ENCODE measurements around the gene EFCAB6. TPM values are rescaled to one million over a fixed set of nuclear protein-coding genes. Genes with fewer than 3 reads are reported as not detected.

The EFCAB6 gene
- total RNA-seq, 6 donors from 2014 or later = 2.4 to 94.3 (median 6.6) TPM

DNA sequence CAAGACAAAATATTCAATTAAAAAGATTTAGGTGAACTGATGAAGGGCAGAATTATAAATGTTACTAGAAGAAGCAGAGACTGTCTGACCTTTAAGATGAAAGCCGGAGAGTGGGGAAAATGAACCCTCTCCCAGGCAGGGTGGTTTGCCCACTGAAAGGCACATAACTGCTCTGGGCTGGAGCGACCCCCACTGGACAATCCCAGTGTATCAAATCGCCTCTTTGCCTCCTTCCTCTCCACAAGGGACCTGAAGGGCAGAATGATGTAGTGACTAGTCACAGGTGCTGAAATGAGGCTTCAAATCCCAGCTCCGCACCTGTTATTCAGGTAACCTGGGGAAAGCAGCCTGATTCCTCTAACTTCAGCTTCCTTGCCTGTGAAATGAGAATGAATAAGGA lies 69.0 kb downstream of the EFCAB6 start:
- no peak for DNase-seq
- Histone ChIP-seq H3K4me3 (no peak overlapping the region), H3K36me3 (no peaks in the 10 kb centered on the region), H3K27ac (no peak overlapping the region), H3K27me3 (no peaks in the 10 kb centered on the region), H3K4me1 (no peaks in the 10 kb centered on the region), H3K9me3 (no peaks in the 10 kb centered on the region)
- TF ChIP-seq EP300 (IDR thresholded peaks at IDR 0.05) (no peak), POLR2A (IDR thresholded peaks at IDR 0.05) (no peak)
- ATAC-seq (ENCODE audit: low FRiP score in 2 of 2) = no peak
- 64 to 79% methylated on average over 4 of the region's 4 CpGs for whole genome bisulfite sequencing, 2 donors

DNA sequence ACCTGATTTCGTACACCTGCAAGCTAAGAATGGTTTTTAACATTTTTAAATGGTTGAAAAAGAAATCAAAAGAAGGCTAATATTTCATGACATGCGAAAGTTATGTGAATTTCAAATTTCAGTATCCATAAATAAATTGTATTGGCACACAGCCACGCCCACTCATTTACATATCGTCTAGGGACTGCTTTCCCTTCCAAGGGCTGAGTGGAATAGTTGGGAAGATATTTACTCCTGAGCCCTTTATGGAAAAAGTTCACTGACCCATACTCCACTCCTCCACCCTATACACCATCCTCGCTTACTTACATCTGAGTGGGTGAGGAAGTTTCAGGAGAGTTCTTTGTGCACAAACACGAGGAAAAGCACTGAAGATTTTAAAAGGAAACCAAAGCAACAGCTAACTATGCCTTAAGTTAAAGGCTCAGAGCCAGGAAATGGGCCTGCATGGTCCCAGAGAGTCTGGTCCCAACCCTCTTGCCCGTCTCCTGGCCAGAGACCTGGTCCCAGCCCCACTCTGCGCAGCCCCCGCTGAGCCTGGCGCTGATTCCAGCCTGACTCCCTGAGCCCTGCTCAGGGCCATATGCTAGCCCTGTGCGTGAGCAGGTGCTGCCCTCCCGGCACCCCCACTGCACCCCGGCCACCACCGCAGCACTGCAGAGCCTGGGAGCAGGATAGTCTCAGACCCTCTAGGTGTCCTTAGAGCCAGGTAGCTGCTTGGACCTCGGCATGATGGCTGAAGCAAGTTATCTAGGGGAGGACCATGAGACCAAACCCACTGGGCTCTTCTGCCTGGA lies 69.8 kb downstream of the EFCAB6 start:
- Histone ChIP-seq H3K27me3 (no peaks in the 10 kb centered on the region), H3K4me3 (no peak overlapping the region), H3K27ac (no peak overlapping the region), H3K36me3 (no peaks in the 10 kb centered on the region), H3K4me1 (no peaks in the 10 kb centered on the region), H3K9me3 (no peaks in the 10 kb centered on the region)
- 78 to 87% methylated on average over 12 to 15 of the region's 15 CpGs for WGBS, 2 donors
- TF ChIP-seq EP300 (IDR thresholded peaks at IDR 0.05) = no peak
- no peak for TF ChIP-seq POLR2A (IDR thresholded peaks at IDR 0.05)
- TF ChIP-seq POLR2AphosphoS5 (IDR thresholded peaks at IDR 0.05) = no peak
- TF ChIP-seq, protein P1, sequence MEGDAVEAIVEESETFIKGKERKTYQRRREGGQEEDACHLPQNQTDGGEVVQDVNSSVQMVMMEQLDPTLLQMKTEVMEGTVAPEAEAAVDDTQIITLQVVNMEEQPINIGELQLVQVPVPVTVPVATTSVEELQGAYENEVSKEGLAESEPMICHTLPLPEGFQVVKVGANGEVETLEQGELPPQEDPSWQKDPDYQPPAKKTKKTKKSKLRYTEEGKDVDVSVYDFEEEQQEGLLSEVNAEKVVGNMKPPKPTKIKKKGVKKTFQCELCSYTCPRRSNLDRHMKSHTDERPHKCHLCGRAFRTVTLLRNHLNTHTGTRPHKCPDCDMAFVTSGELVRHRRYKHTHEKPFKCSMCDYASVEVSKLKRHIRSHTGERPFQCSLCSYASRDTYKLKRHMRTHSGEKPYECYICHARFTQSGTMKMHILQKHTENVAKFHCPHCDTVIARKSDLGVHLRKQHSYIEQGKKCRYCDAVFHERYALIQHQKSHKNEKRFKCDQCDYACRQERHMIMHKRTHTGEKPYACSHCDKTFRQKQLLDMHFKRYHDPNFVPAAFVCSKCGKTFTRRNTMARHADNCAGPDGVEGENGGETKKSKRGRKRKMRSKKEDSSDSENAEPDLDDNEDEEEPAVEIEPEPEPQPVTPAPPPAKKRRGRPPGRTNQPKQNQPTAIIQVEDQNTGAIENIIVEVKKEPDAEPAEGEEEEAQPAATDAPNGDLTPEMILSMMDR (IDR thresholded peaks at IDR 0.05) = no peak
- peak in 1 of 2 donors; percentile 68 for DNase-seq
- no peak for ATAC-seq (ENCODE audit: low FRiP score in 2 of 2)

DNA sequence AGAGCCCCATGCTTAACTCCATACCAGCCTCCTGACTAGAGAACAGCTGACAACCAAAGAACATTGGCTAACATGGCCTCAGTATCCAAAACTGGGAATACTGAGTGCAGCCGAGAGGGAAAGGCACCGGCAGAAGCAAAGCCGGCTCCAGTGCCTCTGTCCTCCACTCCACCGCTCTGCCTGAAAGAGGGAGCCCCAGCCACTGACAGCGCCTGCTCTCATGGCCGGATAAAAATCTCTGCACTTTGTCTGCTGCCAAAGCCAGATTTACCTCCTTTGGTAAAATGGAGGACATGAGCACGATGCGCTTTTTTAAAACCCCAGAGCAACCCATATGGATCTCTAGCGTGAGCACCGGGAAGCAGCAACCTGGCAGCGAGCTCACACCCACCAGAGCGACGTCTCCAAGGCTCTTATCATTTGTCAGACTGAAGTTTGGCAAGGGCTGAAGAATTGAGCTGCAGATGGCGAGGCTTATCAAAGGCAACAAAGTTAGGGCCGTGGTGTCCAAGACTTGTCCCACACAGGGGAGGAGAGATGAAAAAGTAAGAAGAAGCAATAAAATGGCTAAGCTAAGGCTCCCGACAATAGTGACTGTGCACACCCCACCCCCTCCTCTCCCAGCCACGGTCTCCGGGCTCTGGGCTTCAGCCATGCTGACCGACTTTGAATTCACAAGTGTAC lies 71.4 kb downstream of the EFCAB6 start:
- Histone ChIP-seq H3K36me3 (no peaks in the 10 kb centered on the region), H3K4me1 (no peaks in the 10 kb centered on the region), H3K4me3 (no peak overlapping the region), H3K9me3 (no peaks in the 10 kb centered on the region), H3K27ac (no peak overlapping the region), H3K27me3 (no peaks in the 10 kb centered on the region)
- WGBS, 2 donors = 65 to 70% methylated on average over 18 to 19 of the region's 19 CpGs
- ATAC-seq (ENCODE audit: low FRiP score in 2 of 2) = no peak
- TF ChIP-seq POLR2A (IDR thresholded peaks at IDR 0.05) = no peak
- no peak for TF ChIP-seq EP300 (IDR thresholded peaks at IDR 0.05)
- TF ChIP-seq, protein P1 (IDR thresholded peaks at IDR 0.05) = no peak
- DNase-seq = no peak

DNA sequence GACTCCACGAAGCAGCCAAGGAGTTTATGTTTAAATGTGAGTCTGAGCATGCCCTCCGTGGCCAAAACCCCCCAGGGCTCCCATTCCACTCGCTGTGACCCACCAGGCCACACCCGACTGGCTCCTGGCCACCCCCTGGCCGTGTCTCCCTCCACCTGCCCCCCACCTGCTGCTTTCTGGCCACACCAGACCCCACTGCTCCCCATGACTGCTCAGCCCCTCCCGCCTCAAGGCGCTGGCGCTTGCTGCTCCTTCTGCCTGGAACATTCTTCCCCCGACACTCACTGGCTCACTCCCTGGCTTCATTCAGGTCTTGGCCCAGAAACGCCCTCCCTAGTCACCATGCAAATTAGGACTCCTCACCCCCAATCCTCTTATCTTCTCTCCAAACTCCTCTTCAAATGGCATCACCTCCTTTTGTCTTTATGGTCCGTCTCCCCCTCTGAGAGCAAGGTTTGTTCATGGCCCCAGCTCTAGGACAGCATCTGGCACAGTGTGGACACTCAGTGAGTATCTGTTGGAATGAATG lies 72.2 kb downstream of the EFCAB6 start:
- DNase-seq (peak in 1 of 2 donors; percentile 41), ATAC-seq (ENCODE audit: low FRiP score in 2 of 2) (no peak)
- WGBS, 2 donors = 80 to 89% methylated on average over 11 of the region's 11 CpGs
- H3K36me3 ChIP-seq = no peaks in the 10 kb centered on the region
- no peaks in the 10 kb centered on the region for H3K4me1 ChIP-seq
- no peak overlapping the region for H3K27ac ChIP-seq
- TF ChIP-seq POLR2A (IDR thresholded peaks at IDR 0.05) (no peak), POLR2AphosphoS5 (IDR thresholded peaks at IDR 0.05) (no peak), EP300 (IDR thresholded peaks at IDR 0.05) (no peak)
- TF ChIP-seq, protein P1 (IDR thresholded peaks at IDR 0.05) = no peak
- H3K27me3 ChIP-seq = no peaks in the 10 kb centered on the region
- no peak overlapping the region for H3K4me3 ChIP-seq
- no peaks in the 10 kb centered on the region for H3K9me3 ChIP-seq

DNA sequence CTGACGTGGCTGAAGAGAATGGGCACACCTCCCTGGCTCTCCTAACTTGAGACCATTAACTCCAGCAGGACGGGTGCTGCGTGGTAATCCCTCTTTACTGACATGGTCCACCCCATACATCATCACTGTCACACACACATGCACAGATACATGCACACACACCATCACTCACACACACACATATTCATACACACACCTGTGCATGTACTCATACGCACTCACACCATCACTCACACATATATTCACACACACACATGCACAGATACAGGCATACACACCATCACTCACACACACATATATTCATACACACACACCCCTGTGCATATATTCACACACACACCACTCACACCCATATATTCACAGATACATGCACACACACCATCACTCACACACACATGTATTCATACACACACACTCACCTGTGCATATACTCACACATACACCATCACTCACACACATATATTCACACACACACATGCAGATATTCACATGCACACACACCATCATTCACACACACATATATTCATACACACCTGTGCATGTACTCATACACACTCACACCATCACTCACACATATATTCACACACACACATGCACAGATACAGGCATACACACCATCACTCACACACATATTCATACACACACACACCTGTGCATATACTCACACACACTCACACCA lies 74.8 kb downstream of the EFCAB6 start:
- no peaks in the 10 kb centered on the region for H3K9me3 ChIP-seq
- 84 to 94% methylated on average over 4 of the region's 4 CpGs for WGBS, 2 donors
- no peak overlapping the region for H3K27ac ChIP-seq
- no peaks in the 10 kb centered on the region for H3K36me3 ChIP-seq
- ATAC-seq (ENCODE audit: low FRiP score in 2 of 2) (no peak), DNase-seq (no peak)
- no peaks in the 10 kb centered on the region for H3K4me1 ChIP-seq
- TF ChIP-seq POLR2A (IDR thresholded peaks at IDR 0.05) (no peak), EP300 (IDR thresholded peaks at IDR 0.05) (no peak), POLR2AphosphoS5 (IDR thresholded peaks at IDR 0.05) (no peak)
- TF ChIP-seq, protein P1 (IDR thresholded peaks at IDR 0.05) = no peak
- H3K27me3 ChIP-seq = no peaks in the 10 kb centered on the region
- H3K4me3 ChIP-seq = no peak overlapping the region
